KOPT-K1 (cell line): ENCODE data around the gene BRIP1.

Source experiments
- H3K27ac ChIP-seq: fragments of 200-600 bp; sonication (generic); 2 replicates; pipeline ENCODE4 v1.5.1; 2016; ENCODE audit warnings: antibody characterized with exemption, mild to moderate bottlenecking, low read depth, low read length; ENCODE audit not compliant: poor library complexity, severe bottlenecking
- H3K36me3 ChIP-seq: fragments of 200-600 bp; sonication (generic); 2 replicates; pipeline ENCODE4 v1.5.1; 2017; ENCODE audit warnings: antibody characterized with exemption, mild to moderate bottlenecking, low read length, moderate library complexity; ENCODE audit not compliant: insufficient read depth
- H3K9me3 ChIP-seq: fragments of 200-600 bp; sonication (generic); 2 replicates; pipeline ENCODE4 v1.5.1; 2017; ENCODE audit warnings: antibody characterized with exemption, low read length, mild to moderate bottlenecking; ENCODE audit not compliant: insufficient read depth, poor library complexity, severe bottlenecking

Gene BRIP1

DNA sequence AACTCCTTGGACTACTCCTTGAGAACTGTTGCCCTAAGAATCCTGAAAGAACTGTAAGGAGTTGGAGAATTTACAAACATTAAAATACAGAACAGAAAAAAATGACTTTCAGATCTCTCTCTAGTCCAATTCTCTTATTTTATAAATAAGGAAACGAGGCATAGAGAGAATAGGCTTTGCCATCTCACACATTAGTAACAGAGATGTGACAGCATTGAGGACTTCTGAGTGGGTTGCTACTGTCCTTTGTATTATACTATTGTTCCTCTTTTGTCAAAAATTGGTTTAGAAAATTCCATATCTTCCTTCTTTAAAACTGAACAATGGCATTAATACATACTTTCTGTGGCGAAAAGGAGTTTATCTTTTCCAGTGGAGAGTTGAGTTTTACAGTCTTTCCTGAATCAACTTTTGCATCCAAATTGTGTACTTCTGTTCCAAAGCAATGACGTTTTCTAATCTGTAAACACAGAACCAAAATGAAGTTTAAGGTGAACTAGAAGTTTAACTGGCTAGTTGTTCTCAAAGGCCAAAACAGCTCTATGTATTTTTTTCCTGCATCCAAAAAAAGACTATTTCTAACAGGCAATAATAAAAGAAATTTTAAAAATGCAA lies 16.5 kb downstream of the BRIP1 start:
- no peak overlapping the region for H3K27ac ChIP-seq
- no peaks in the 10 kb centered on the region for H3K9me3 ChIP-seq
- peaks cover 100% of the 10 kb centered on the region for H3K36me3 ChIP-seq

DNA sequence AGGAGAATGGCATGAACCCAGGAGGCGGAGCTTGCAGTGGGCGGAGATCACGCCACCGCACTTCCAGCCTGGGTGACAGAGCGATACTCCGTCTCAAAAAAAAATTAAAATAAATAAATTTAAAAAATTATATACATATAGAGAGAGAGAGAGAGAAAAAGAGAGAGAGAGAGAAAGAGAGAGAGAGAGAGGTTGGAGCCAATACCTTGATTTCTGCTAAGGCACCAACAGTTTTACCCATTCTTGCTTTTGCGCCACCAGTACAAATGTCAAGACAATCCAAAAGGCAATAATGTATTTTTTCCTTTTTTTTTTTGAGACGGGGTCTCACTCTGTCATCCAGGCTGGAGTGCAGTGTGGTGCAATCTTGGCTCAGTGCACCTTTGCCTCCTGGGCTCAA lies 17.2 kb downstream of the BRIP1 start:
- Histone ChIP-seq H3K27ac (no peak overlapping the region), H3K36me3 (peaks cover 100% of the 10 kb centered on the region), H3K9me3 (no peaks in the 10 kb centered on the region)

GRCh38 chr17:61843435-61843834 lies 19.9 kb downstream of the BRIP1 start:
- H3K36me3 ChIP-seq, result peaks cover 97% of the 10 kb centered on the region
- no peaks in the 10 kb centered on the region for H3K9me3 ChIP-seq
- H3K27ac ChIP-seq, result no peak overlapping the region

DNA sequence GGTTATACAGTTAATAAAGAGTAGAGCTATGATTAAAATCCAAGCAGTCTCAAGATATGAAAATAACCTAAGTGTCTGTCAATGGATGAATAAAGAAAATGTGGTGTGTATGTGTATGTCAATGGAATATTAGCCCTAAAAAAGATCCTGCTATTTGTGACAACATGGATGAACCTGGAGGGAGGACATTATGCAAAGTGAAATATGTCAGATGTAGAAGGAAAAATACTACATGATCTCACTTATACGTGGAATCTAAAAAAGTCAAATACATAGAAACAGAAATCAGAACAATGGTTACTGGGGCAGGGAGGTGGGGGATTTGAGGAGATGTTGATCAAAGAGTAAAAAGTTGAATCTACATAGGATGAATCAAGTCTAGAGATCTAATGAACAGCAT lies 20.4 kb downstream of the BRIP1 start:
- Histone ChIP-seq H3K36me3 (peaks cover 92% of the 10 kb centered on the region), H3K27ac (no peak overlapping the region), H3K9me3 (no peaks in the 10 kb centered on the region)

DNA sequence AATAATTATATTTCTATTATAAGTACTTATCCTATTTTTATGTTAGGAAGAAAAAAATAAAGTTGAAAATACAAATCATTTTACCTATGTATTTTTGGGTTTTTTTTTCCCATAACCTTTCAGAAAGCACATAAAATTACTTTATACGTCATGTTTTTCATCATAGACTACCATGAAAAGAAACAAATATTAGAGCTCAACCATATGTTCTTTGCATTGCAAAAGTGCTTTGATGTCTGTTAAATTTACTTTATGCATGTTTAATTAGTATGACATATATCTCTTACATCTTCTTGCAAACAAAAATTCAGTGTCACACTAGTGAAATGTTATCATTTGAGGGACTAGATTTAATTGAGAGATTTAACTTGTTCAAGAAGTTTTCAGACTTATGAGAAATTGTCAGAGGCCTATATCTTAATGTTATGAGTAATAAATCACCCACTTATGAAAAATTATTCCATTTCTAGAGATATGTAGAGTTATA lies 24.0 kb downstream of the BRIP1 start:
- Histone ChIP-seq H3K36me3 (peaks cover 82% of the 10 kb centered on the region), H3K9me3 (no peaks in the 10 kb centered on the region), H3K27ac (no peak overlapping the region)

DNA sequence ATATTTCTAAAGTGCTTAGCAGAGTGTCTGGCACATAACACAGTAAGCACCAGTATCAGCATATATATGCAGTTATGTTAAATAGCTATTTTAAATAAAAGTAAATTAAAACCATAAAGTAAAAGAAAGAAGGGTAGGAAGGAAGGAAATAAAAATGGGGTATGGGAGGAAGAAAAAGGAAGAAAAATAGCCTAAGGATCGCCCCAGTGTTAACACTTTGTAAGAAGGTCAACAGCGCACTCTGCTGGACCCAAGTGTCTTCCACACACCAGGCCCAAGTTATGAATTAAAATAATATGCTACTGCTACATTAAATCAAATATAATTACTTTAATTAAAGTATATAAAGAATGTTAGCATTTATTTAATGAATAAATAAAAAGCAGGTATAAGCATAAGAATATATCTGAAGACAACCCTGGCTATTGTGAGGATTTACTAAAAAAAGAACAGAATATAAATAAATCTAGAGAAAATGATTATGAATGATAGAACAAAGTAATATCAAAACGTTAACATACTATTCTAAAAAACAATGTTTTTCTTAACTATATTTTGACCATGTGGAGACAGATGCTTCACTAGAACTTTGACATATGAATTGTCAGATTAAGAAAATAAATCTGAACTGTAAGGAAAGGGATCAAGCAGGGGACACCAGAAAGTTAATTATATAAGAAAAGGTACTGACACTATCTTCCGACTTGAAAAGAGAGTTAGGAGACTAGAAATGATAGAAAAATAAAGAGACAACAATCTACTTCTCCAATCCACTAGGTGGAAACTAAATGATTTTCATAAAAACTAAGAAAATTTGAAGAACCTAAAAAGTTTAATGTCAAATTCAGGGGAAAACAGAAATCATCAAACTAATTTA lies 25.9 kb downstream of the BRIP1 start:
- no peaks in the 10 kb centered on the region for H3K9me3 ChIP-seq
- H3K36me3 ChIP-seq, result peaks cover 71% of the 10 kb centered on the region
- no peak overlapping the region for H3K27ac ChIP-seq

DNA sequence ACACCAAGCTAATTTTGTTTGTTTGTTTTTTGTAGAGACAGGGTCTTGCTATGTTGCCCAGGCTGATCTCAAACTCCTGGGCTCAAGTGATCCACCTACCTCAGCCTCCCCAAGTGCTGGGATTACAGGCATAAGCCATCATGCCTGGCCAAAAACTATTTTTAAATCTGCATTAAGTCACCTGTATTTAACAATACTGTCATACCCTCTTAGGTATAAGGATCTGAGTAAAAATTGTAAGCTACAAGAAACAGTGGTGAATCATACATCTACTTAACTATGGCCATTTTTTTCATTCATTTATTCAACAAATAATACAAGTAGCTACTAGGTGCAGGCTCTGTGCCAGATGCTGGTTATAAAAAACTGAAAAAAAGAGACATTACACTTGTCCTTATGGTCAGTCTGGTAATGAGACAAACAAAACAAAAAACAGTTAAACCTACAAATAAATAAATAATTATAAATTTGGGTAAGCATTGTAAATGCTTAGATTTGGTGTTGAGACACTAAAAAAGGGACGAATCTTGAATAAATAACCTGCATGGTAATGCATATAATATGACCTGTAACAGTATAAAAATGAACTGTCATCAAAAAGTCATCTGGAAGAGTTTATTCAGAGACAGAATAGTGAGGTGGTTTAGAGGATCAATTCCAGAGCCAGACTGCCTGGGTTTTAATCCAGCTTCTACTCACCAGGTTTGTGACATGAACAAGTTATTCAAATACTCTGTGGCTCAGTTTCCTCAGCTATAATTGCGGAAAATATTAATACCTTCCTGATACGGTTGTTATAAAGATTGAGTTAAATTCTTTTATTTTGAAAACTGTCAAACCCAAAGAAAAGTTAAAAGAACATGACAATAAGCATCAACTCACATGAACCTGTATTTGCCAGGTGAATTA lies 26.8 kb downstream of the BRIP1 start:
- H3K9me3 ChIP-seq, result no peaks in the 10 kb centered on the region
- no peak overlapping the region for H3K27ac ChIP-seq
- H3K36me3 ChIP-seq, result peaks cover 70% of the 10 kb centered on the region

DNA sequence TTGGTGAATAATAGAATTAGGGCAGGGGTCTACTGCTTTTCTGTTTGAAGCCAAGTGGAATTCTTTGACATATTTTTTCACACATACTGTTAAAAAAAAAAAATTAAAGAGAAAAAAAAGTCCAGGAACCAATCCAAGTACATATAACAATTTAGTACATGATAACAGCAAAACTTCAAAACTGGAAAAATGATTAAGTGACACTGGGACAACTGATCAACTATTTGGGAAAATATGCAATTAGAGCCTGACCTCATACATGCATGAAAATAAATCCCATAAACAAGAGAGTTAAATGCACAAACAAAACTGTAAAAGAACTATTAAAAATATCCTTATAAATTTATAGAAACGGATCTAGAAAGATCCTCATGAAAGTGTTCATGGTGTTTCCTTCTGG lies 27.7 kb downstream of the BRIP1 start:
- H3K9me3 ChIP-seq, result no peaks in the 10 kb centered on the region
- no peak overlapping the region for H3K27ac ChIP-seq
- H3K36me3 ChIP-seq, result peaks cover 69% of the 10 kb centered on the region

GRCh38 chr17:61834610-61835009 lies 28.7 kb downstream of the BRIP1 start:
- Histone ChIP-seq H3K9me3 (no peaks in the 10 kb centered on the region), H3K36me3 (peaks cover 66% of the 10 kb centered on the region), H3K27ac (no peak overlapping the region)

DNA sequence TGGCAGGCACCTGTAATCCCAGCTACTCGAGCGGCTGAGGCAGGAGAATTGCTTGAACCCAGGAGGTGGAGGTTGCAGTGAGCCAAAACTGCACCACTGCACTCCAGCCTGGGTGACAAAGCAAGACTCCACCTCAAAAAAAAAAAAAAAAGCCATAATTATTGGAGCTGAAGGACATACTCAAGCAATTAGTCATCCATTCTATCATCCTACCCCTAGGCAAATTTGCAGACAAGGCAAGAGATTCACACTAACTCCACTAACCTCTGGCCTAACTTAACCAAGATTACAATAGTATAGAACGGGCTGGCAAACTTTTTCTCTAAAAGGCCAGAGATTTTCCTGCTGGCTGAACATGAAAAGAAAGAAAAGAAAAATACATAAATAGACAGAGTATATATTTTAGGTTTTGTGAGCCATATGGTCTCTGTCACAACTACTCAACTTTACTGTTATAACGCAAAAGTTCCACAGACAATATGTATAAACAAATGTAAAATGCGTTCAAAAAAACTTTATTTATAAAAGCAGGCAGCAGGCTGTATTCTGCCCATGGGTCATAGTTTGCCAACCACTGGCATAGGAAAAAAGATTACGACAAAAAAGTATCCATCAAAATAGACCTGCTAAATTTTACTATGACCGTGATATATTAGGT lies 29.7 kb downstream of the BRIP1 start:
- no peak overlapping the region for H3K27ac ChIP-seq

DNA sequence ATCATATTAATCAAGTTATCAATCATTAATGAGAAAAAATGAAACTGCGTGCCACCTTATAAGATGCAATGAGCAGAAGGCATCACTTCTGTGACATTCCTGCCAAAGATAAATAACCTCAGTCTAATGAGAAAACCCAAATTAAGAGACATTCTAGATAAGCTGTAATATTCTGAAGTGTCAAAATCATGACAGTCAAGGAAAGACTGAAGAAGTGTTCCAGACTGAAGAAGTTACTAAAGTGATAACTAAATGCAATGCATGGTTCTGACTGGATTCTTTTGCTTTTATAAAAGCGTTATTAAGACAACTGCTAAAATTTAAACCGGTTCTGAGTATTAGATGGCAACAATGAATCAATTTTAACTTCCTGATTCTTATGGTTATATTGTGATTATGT lies 30.9 kb downstream of the BRIP1 start:
- Histone ChIP-seq H3K9me3 (peaks cover 8% of the 10 kb centered on the region), H3K36me3 (peaks cover 79% of the 10 kb centered on the region), H3K27ac (no peak overlapping the region)

More for the DNA sequence above, 29.7 kb downstream of the BRIP1 start:
- Histone ChIP-seq H3K9me3 (no peaks in the 10 kb centered on the region), H3K36me3 (peaks cover 69% of the 10 kb centered on the region)

- Histone ChIP-seq H3K27ac (no peak overlapping the region), H3K36me3 (peaks cover 75% of the 10 kb centered on the region), H3K9me3 (peaks cover 9% of the 10 kb centered on the region)
Measured at GRCh38 chr17:61831099-61831498, 32.2 kb downstream of the BRIP1 start.

DNA sequence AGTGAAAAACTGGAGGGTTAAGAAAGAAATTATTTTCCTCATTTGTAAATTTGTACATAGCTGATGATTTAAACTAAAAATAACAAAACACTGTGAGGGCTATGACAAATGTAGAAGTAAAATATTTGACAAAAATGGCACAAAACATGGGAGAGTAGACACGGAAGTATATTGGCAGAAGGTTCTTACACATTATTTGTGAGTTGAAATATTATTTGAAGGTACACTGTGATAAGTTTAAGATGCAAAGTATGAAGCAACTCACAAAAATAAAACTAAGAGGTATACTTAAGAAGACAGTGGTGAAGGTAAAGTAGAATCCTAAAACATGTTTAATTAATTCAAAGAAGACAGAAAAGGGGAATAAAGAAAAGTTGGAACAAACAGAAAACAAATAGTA lies 34.6 kb downstream of the BRIP1 start:
- H3K27ac ChIP-seq, result no peak overlapping the region
- H3K36me3 ChIP-seq, result peaks cover 70% of the 10 kb centered on the region
- peaks cover 9% of the 10 kb centered on the region for H3K9me3 ChIP-seq

DNA sequence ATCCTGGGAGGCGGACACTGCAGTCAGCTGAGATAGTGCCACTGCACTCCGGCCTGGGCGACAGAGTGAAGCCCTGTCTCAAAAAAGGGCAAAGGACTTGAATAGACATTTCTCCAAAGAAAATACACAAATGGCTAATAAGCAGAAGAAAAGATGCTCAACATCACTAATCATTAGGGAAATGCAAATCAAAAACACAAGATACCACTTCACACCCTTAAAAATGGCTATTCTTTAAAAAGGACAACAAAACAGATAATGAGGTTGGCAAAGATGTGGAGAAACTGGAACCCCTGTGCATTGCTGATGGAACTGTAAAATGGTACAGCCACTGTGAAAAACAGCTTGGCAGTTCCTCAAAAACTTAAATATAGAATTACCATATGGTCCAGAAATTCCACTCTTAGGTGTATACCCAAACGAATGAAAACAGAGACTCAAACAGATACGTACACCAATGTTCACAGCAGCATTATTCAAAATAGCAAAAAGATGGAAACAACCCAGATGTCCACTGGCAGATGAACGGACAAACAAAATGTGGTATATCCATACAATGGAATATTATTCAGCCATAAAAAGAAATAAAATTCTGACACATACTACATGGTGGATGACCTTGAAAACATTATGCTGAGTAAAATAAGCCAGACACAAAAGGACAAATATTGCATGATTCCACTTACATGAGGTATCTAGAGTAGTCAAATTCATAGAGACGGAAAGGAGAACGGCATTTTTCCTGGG lies 35.5 kb downstream of the BRIP1 start:
- Histone ChIP-seq H3K36me3 (peaks cover 77% of the 10 kb centered on the region), H3K27ac (no peak overlapping the region), H3K9me3 (peaks cover 9% of the 10 kb centered on the region)
